HCT116 (cell line): ENCODE data around the gene SEMA4F. TPM values are rescaled to one million over a fixed set of nuclear protein-coding genes. Genes with fewer than 3 reads are reported as not detected.
A peak's percentile ranks its signal among the peaks of the same experiment; 100 is the strongest.

Experiments
- ATAC-seq: fragments of 200-7000 bp; cut with Tn5 transposase; 2 replicates; pipeline ENCODE4 v1.9.1; 2020; ENCODE audit warnings: mild to moderate bottlenecking, moderate library complexity
- Bru-seq: library from RNA; stranded (reverse); fragments of 400-500 nt; gene quantifications from one replicate; lab custom pipeline; 2021; lab: Mats Ljungman, UMichigan
- BruChase-seq, 2 experiments: library from RNA; stranded (reverse); fragments of 400-500 nt; gene quantifications; one replicate each; lab custom pipeline; 2021; lab: Mats Ljungman, UMichigan
- BruUV-seq: library from RNA; stranded (reverse); fragments of 400-500 nt; replicated peaks from 2 replicates; lab custom pipeline; 2021; lab: Mats Ljungman, UMichigan
- CTCF ChIA-PET: fragments of 300-600 bp; sonication (Branson Sonifier 250); formaldehyde crosslinking; loops from one replicate; lab custom pipeline; 2021; ENCODE audit warnings: antibody characterized with exemption; lab: Charles Lee
- POLR2A ChIA-PET: fragments of 300-600, 350-600 bp; sonication (Branson Sonifier 250); formaldehyde crosslinking; loops from one replicate; lab custom pipeline; 2021; ENCODE audit warnings: antibody characterized with exemption; lab: Charles Lee
- RAD21 ChIA-PET, 2 experiments: fragments of 300-600 bp; sonication (Branson Sonifier 250); formaldehyde crosslinking; loops; one replicate each; lab custom pipeline; 2023; ENCODE audit warnings: low total read pairs in 2 of 2; ENCODE audit not compliant: uncharacterized antibody in 2 of 2, unreplicated experiment in 2 of 2, low non-redundant PET in 1 of 2; lab: Charles Lee
- DNase-seq: peaks from one replicate; pipeline ENCODE4 v3.0.0-alpha.2; 2010; ENCODE audit warnings: low read depth, low spot score
- H2AFZ ChIP-seq: fragments of 200-600 bp; shearing (Covaris generic), sonication (generic); 2 replicates; pipeline ENCODE4 v1.6.1; 2017; ENCODE audit warnings: low read depth, mixed run types, mixed read lengths, antibody characterized with exemption, low read length; ENCODE audit not compliant: poor library complexity, severe bottlenecking
- H3K27ac ChIP-seq: 2 replicates; pipeline ENCODE4 v1.5.1; 2012; ENCODE audit warnings: low read depth, low read length
- H3K27me3 ChIP-seq: fragments of 200-600 bp; sonication (generic); 2 replicates; pipeline ENCODE4 v1.6.1; 2016; ENCODE audit warnings: mixed run types, low read length, mixed read lengths; ENCODE audit not compliant: insufficient read depth
- H3K36me3 ChIP-seq, 2 experiments: fragments of 200-500 bp in 1 of 2; fragments of 200-600 bp in 1 of 2; sonication (Bioruptor generic) in 1 of 2; sonication (generic) in 1 of 2; 2 replicates each; pipeline versions ENCODE4 v1.5.1 to v1.6.1; 2014 to 2016; ENCODE audit warnings: low read length in 2 of 2, inconsistent platforms in 1 of 2, mixed read lengths in 1 of 2, mixed run types in 1 of 2; ENCODE audit not compliant: insufficient read depth in 2 of 2, control insufficient read depth in 1 of 2
- H3K4me1 ChIP-seq, 2 experiments: fragments of 200-600 bp in 1 of 2; sonication (generic) in 1 of 2; 2 replicates each; pipeline versions ENCODE4 v1.5.1 to v1.6.1; 2012 to 2017; ENCODE audit warnings: low read length in 2 of 2, inconsistent platforms in 1 of 2, mild to moderate bottlenecking in 1 of 2, mixed read lengths in 1 of 2, mixed run types in 1 of 2, moderate library complexity in 1 of 2; ENCODE audit not compliant: insufficient read depth in 2 of 2, control insufficient read depth in 1 of 2
- H3K4me2 ChIP-seq: fragments of 200-600 bp; sonication (generic); 2 replicates; pipeline ENCODE4 v1.6.1; 2017; ENCODE audit warnings: mixed run types, low read length, mixed read lengths
- H3K4me3 ChIP-seq, 2 experiments: fragments of 200-600 bp in 1 of 2; sonication (generic) in 1 of 2; replicated peaks in 1 of 2; 2 replicates each; pipeline ENCODE4 v1.5.1; 2011 to 2016; ENCODE audit warnings: low read length in 2 of 2, control low read depth in 1 of 2, low read depth in 1 of 2, mild to moderate bottlenecking in 1 of 2, mixed read lengths in 1 of 2, mixed run types in 1 of 2
- H3K79me2 ChIP-seq: fragments of 200-600 bp; sonication (generic); 2 replicates; pipeline ENCODE4 v1.6.1; 2017; ENCODE audit warnings: mild to moderate bottlenecking, mixed run types, low read length, moderate library complexity, mixed read lengths; ENCODE audit not compliant: insufficient read depth
- H3K9ac ChIP-seq: fragments of 200-600 bp; sonication (generic); 2 replicates; pipeline ENCODE4 v1.6.1; 2016; ENCODE audit warnings: low read length, mixed read lengths
- H3K9me2 ChIP-seq: fragments of 200-600 bp; sonication (generic), shearing (Covaris generic); 2 replicates; pipeline ENCODE4 v1.6.1; 2017; ENCODE audit warnings: mixed run types, mild to moderate bottlenecking, moderate library complexity; ENCODE audit not compliant: insufficient read depth
- H3K9me3 ChIP-seq, 2 experiments: fragments of 200-500 bp in 1 of 2; fragments of 200-600 bp in 1 of 2; sonication (Bioruptor generic) in 1 of 2; sonication (generic) in 1 of 2; 2 replicates each; pipeline ENCODE4 v1.6.1; 2014 to 2017; ENCODE audit warnings: low read length in 2 of 2, mixed read lengths in 2 of 2, inconsistent platforms in 1 of 2, low read depth in 1 of 2, mild to moderate bottlenecking in 1 of 2, mixed run types in 1 of 2, moderate library complexity in 1 of 2; ENCODE audit not compliant: control insufficient read depth in 1 of 2, insufficient read depth in 1 of 2
- H4K20me1 ChIP-seq: fragments of 200-600 bp; sonication (generic), shearing (Covaris generic); 2 replicates; pipeline ENCODE4 v1.6.1; 2017; ENCODE audit warnings: mixed run types, mild to moderate bottlenecking, moderate library complexity; ENCODE audit not compliant: insufficient read depth
- EGR1 ChIP-seq: IDR thresholded peaks from 2 replicates; pipeline ENCODE4 v1.6.1; 2012; ENCODE audit warnings: low read depth
- POLR2A ChIP-seq: IDR thresholded peaks from 2 replicates; pipeline ENCODE4 v1.7.0; 2011; ENCODE audit warnings: borderline replicate concordance; ENCODE audit not compliant: insufficient read depth, insufficient read length; ENCODE audit errors: extremely low read depth
- POLR2AphosphoS5 ChIP-seq: IDR thresholded peaks from 2 replicates; pipeline ENCODE4 v1.6.1; 2011; ENCODE audit warnings: mild to moderate bottlenecking, low read depth, low read length, moderate library complexity
- RAD21 ChIP-seq: IDR thresholded peaks from 2 replicates; pipeline ENCODE4 v1.6.1; 2012; ENCODE audit warnings: low read depth, mild to moderate bottlenecking
- REST ChIP-seq: IDR thresholded peaks from 2 replicates; pipeline ENCODE4 v1.6.1; 2012; ENCODE audit warnings: low read depth
- SIN3A ChIP-seq: IDR thresholded peaks from 2 replicates; pipeline ENCODE4 v1.6.1; 2012; ENCODE audit warnings: low read depth
- SP1 ChIP-seq: IDR thresholded peaks from 2 replicates; pipeline ENCODE4 v1.6.1; 2012; ENCODE audit warnings: low read depth
- YY1 ChIP-seq: IDR thresholded peaks from 2 replicates; pipeline ENCODE4 v1.6.1; 2011; ENCODE audit warnings: low read length, low read depth, moderate library complexity, mild to moderate bottlenecking; ENCODE audit not compliant: insufficient replicate concordance; ENCODE audit errors: extremely low read depth
- ZFX ChIP-seq: fragments of 450-650 bp; IDR thresholded peaks from 2 replicates; pipeline ENCODE4 v1.6.1; 2017
- intact Hi-C: fragments of 100-400 bp; cut with micrococcal nuclease; formaldehyde crosslinking; loops from 2 replicates; pipeline ENCODE4 v1.10.0; 2022
- long read RNA-seq: library from polyadenylated mRNA; unstranded; transcript quantifications from one replicate; pipeline ENCODE4 v2.0.0, GENCODE V29; 2021; ENCODE audit not compliant: unreplicated experiment
- polyA plus RNA-seq: library from polyadenylated mRNA; unstranded; fragments of >200 nt; gene quantifications from 2 replicates; pipeline ENCODE4 v1.2.1, GENCODE V29; 2012; ENCODE audit warnings: missing spikeins
- total RNA-seq: library from RNA; stranded (reverse); gene quantifications from one replicate; pipeline ENCODE4 v1.2.1, GENCODE V29; 2021; ENCODE audit not compliant: unreplicated experiment
- TF ChIP-seq, protein P1 (sequence below), 3 experiments: fragments of 200-600 bp in 1 of 3; sonication (generic) in 1 of 3; IDR thresholded peaks in 2 of 3; conservative IDR thresholded peaks in 1 of 3; 2 replicates each; pipeline ENCODE4 v1.5.1; 2012 to 2017; ENCODE audit warnings: low read depth in 2 of 3, low read length in 2 of 3, antibody characterized with exemption in 1 of 3, borderline replicate concordance in 1 of 3, control low read depth in 1 of 3, mild to moderate bottlenecking in 1 of 3, mixed read lengths in 1 of 3, mixed run types in 1 of 3, moderate library complexity in 1 of 3; ENCODE audit not compliant: insufficient read depth in 1 of 3
- TF ChIP-seq, protein P2 (sequence below): IDR thresholded peaks from 2 replicates; pipeline ENCODE4 v1.6.1; 2012

The SEMA4F gene
- total RNA-seq: 12.3 TPM
- 6.6 and 8.2 TPM in 2 replicates for polyA plus RNA-seq
- percentile 56 among the genes with signal in this experiment for Bru-seq, nascent RNA
- percentile 52 among the genes with signal in this experiment for BruChase-seq, experiment 1, labeled RNA remaining after a 6-hour chase
- percentile 61 among the genes with signal in this experiment for BruChase-seq, experiment 2, labeled RNA remaining after a 2-hour chase
- long read RNA-seq, full-length matches to known transcripts: 8 of 20 reads
- long read RNA-seq, partial matches to known transcripts: 5 of 20 reads
- long read RNA-seq, other reads (novel, unspliced or antisense): 7 of 20 reads

DNA sequence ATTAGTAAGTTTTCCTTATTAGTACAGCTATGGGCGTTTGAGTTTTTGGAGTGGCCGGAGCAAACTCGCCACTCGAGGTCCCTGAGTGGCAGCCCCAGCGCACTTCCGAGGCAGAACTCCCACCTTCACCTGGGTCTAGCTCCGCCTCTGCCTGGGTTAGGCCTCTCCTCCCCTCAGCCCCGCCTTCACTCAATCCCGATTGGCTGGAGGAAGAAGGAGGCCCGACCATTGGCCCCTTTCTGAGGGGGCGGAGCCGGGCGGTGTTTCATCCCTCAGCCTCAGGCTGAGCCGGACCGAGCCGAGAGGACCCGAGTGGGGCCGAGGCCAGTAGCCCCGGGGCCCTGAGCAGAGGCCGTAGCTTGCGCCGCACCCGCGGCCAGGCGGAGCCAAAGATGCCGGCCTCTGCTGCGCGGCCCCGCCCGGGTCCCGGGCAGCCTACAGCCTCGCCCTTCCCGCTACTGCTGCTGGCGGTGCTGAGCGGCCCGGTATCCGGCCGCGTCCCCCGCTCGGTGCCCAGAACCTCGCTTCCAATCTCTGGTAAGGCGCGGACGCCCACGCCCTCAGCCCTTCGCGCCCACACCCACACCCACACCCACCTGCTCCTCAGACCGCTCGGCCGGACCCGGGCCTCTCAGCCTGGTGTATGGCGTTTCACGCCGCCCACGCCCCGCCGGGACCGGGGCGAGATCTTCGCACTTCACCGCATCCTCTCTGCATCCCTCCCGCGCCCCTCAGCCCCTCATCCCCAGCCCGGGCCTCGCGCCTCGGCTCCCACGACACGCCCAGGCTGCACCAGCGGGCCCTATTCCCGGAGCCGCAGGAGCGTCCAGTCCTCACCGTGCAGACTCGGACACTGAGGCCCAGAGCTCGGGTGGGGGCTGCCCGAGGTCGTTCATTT, at the start of gene SEMA4F:
SEMA4F (plus strand) TSS at position 263 of the 898 bp plus-strand sequence; CDS start at position 393, 130 bp downstream.
- H3K27me3 ChIP-seq: no peaks in the 10 kb centered on the region
- POLR2A ChIA-PET: interaction anchor here (0.8 to 1.0 kb wide), 3 partner anchors 15 to 34 kb away, joined by 3 read pairs; no protein-coding TSS in a partner anchor
- no peaks in the 10 kb centered on the region for H3K79me2 ChIP-seq
- 0 out of 4 replicates have a peak, but pooled peaks cover 0 to 2% of the 10 kb centered on the region in 2 experiments for H3K36me3 ChIP-seq
- ATAC-seq (peak; percentile 98), DNase-seq (peak; percentile 95)
- CTCF ChIA-PET: interaction anchor here (1.1 kb wide), 1 partner anchor 10 kb away, joined by 3 read pairs; no protein-coding TSS in a partner anchor
- H3K9me3 ChIP-seq: no peaks in the 10 kb centered on the region
- peak within 1 kb of the TSS; percentile 69 for H3K4me3 ChIP-seq
- peak within 1 kb of the TSS; percentile 83 for H2AFZ ChIP-seq
- BruUV-seq: no TSS peak
- intact Hi-C loops: no loop called here
- H3K27ac ChIP-seq: peak within 1 kb of the TSS; percentile 47; the same call in 1 of the 2 replicates
- H3K9me2 ChIP-seq: no peaks in the 10 kb centered on the region
- RAD21 ChIA-PET: no interaction called here
- H3K4me1 ChIP-seq: peaks cover 0 to 20% of the 10 kb centered on the region in 2 experiments; a peak in 3 of 4 replicates
- TF ChIP-seq ZFX: peak; percentile 56; the same call in 1 of the 2 replicates
- no peak for TF ChIP-seq REST
- no peak for TF ChIP-seq SIN3A
- TF ChIP-seq SP1: peak; percentile 73
- TF ChIP-seq POLR2AphosphoS5: peak; percentile 92
- TF ChIP-seq POLR2A: peak; percentile 58
- peak; percentile 81 for TF ChIP-seq EGR1
- TF ChIP-seq, protein P1, sequence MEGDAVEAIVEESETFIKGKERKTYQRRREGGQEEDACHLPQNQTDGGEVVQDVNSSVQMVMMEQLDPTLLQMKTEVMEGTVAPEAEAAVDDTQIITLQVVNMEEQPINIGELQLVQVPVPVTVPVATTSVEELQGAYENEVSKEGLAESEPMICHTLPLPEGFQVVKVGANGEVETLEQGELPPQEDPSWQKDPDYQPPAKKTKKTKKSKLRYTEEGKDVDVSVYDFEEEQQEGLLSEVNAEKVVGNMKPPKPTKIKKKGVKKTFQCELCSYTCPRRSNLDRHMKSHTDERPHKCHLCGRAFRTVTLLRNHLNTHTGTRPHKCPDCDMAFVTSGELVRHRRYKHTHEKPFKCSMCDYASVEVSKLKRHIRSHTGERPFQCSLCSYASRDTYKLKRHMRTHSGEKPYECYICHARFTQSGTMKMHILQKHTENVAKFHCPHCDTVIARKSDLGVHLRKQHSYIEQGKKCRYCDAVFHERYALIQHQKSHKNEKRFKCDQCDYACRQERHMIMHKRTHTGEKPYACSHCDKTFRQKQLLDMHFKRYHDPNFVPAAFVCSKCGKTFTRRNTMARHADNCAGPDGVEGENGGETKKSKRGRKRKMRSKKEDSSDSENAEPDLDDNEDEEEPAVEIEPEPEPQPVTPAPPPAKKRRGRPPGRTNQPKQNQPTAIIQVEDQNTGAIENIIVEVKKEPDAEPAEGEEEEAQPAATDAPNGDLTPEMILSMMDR (IDR thresholded peaks at IDR 0.05 in 2 of 3, conservative IDR thresholded peaks at IDR 0.05 in 1 of 3; ENCODE audit: borderline replicate concordance in 1 of 3, insufficient read depth in 1 of 3, low read depth in 2 of 3, low read length in 2 of 3): no peak
- TF ChIP-seq, protein P2, sequence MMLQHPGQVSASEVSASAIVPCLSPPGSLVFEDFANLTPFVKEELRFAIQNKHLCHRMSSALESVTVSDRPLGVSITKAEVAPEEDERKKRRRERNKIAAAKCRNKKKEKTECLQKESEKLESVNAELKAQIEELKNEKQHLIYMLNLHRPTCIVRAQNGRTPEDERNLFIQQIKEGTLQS: no peak
- no peak for TF ChIP-seq YY1
- no peak for TF ChIP-seq RAD21
- peak within 1 kb of the TSS; percentile 89 for H3K4me2 ChIP-seq
- no peaks in the 10 kb centered on the region for H4K20me1 ChIP-seq
- H3K9ac ChIP-seq: peak within 1 kb of the TSS; percentile 67
